HG03439 (cell line): Measurements from ENCODE around the gene PELI1.
"Not testable (repeated sequence)": the region's sequence is repeated elsewhere in the genome, so short reads cannot be mapped to it uniquely, and the experiment has no call there.

Experiments
- ATAC-seq: cut with Tn5 transposase; IDR thresholded peaks from one replicate; pipeline ENCODE4 v1.9.1; 2021; ENCODE audit warnings: mild to moderate bottlenecking, moderate library complexity; ENCODE audit not compliant: unreplicated experiment

Gene PELI1

GRCh38 chr2:64090264-64090663 lies 54.0 kb downstream of the PELI1 start:
- no peak for ATAC-seq

GRCh38 chr2:64086347-64087082 lies 57.7 kb downstream of the PELI1 start:
- ATAC-seq = peak; percentile 49

GRCh38 chr2:64085936-64086335 lies 58.3 kb downstream of the PELI1 start:
- ATAC-seq = no peak

GRCh38 chr2:64081046-64081445 lies 63.2 kb downstream of the PELI1 start:
- no peak for ATAC-seq

- no peak for ATAC-seq
Measured at GRCh38 chr2:64080179-64080578, 64.0 kb downstream of the PELI1 start.

- ATAC-seq = not testable (repeated sequence)
Measured at GRCh38 chr2:64079688-64080087, 64.5 kb downstream of the PELI1 start.

- not testable (repeated sequence) for ATAC-seq
Measured at GRCh38 chr2:64076828-64077227, 67.4 kb downstream of the PELI1 start.

- ATAC-seq = not testable (repeated sequence)
Measured at GRCh38 chr2:64074616-64075015, 69.6 kb downstream of the PELI1 start.

- no peak for ATAC-seq
Measured at GRCh38 chr2:64067326-64067725, 76.9 kb downstream of the PELI1 start.

GRCh38 chr2:64065516-64065915 lies 78.7 kb downstream of the PELI1 start:
- ATAC-seq = no peak

GRCh38 chr2:64063924-64064331 lies 80.3 kb downstream of the PELI1 start:
- ATAC-seq = no peak

GRCh38 chr2:64063454-64063853 lies 80.8 kb downstream of the PELI1 start:
- no peak for ATAC-seq

- ATAC-seq = peak; percentile 62
Measured at GRCh38 chr2:64062840-64063239, 81.4 kb downstream of the PELI1 start.

- ATAC-seq = no peak
Measured at GRCh38 chr2:64059270-64059669, 85.0 kb downstream of the PELI1 start.

- no peak for ATAC-seq
Measured at GRCh38 chr2:64056021-64056420, 88.2 kb downstream of the PELI1 start.

- ATAC-seq = peak; percentile 40
Measured at GRCh38 chr2:64054161-64054915, 89.9 kb downstream of the PELI1 start.

GRCh38 chr2:64052463-64053241 lies 91.6 kb downstream of the PELI1 start:
- ATAC-seq = no peak

GRCh38 chr2:64049633-64050220 lies 94.5 kb downstream of the PELI1 start:
- ATAC-seq = peak; percentile 83

GRCh38 chr2:64045938-64046337 lies 98.3 kb downstream of the PELI1 start:
- no peak for ATAC-seq
